Activated CD4-positive, CD25-positive, alpha-beta regulatory T cell treated with anti-CD3 and anti-CD28 coated beads, Interleukin-2, amount 50 U/mL, for 72 hours (primary cell): ENCODE measurements around the gene CAMKMT.
"Not testable (repeated sequence)": the region's sequence is repeated elsewhere in the genome, so short reads cannot be mapped to it uniquely, and the experiment has no call there.

Experiments used
- DNase-seq: peaks from one replicate; pipeline ENCODE4 v3.0.0; 2021

The CAMKMT gene

DNA sequence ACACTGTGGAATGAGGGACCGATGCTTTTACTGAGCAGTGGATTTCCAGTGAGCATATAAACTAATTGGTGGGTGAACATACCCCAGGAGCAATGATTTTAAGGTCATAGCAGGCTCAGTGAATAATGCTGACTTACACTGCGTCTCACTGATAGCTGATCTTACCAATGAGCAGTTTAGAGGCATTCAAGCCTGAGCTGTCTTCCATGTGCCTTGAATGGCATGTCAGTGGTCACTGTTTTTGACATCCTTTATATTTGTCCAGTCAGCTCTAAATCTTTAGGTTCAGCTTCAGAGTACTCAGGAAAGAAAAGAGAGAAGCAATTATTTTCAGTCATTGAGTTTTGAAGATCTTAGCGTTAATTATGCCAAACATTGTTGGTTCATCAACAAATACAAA, 88.3 kb downstream of the CAMKMT start:
- no peak for DNase-seq

DNA sequence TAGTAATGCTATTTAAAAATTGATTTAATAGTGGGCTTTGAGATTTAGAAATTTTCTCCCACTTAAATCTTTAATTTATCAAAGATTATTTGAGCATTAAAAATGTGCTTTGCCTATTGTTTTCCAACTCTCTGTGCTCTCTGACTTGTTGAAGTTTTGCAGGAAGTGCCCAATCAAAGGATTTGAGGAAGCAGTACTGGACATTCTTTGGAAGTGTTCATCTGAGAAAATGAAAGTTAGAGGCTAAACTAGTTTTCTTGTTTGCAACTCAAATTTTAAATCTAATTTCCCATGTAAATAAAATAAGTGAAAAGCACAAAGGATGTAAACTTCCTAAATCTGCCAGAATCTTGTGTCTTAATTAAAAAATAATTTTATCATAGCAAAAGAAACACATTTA, 89.1 kb downstream of the CAMKMT start:
- DNase-seq: no peak

DNA sequence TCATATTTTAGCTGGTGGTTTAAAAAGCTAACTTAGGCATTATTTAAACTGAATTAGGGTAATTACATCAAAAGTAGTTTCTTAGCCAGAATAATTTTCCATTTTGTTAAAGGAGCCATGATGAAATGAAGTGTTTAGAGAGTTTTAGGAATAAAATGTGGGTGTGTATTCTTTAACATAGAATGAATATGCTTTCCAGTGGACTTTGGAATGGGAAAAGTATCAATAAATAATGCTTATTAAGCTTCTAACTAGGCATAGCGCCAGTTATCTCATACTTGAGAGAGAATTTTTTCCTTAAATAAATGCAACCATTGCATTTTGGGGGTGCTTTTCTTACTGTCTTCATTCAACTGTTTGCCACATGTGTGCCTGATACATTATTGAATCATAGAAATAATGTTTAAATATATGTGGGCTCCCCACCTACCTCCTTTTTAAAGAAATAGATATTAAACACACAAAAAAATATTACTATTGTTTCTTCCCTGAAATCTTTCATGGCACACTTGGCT, 90.4 kb downstream of the CAMKMT start:
- no peak for DNase-seq

DNA sequence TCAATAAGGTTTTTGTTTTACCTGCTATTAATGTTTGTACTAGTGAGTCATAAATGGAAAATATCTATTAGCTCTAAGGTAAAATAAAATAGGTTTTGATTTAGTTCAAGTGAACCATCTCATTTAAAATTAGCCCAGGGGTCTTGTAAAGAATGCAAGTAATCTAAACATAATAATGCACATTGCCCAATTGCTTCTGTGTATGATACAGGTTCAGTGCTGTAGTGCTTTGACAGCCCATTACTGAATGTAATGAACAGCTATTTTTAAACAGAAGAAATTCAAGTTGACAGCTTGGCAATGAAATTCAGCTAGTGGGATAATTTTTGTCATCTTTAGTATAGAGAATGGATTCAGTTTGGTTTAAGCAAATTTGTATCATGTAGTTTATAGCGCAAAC, 91.5 kb downstream of the CAMKMT start:
- DNase-seq: no peak

DNA sequence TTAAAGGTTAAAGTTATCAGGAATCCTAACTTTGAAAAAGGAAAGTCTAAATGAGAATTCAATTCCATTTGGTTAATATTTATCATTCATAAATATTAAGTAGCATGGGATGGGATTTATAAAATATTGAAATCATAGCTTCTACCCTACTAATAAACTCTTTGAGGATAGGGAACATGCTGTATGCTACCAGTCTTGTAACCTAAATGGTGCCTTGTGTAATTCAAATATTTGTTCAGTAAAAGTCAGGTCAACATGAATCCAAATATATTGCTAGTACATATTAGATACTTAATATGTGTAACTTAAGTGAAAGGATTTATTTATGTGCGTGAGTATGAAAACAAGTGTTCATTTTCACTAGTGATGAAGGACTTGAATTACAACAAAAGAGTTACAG, 94.1 kb downstream of the CAMKMT start:
- no peak for DNase-seq

DNA sequence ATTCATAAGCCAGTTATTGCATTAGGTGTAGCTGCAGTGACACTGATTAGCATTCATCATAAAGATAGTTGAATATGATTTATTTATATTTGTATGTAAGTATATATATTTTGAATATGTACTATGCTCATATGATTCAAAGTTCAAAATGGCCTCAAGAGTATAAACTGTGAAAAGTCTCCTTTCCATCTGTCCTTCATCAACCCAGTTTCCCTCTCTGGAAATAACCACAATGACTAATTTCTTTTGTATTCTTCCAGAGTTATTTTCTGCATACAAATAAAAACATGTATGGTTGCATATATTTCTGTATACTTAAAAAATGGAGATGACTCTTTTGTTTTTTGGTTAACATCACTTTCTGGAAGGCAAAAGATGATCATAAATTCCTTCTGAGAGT, 95.2 kb downstream of the CAMKMT start:
- no peak for DNase-seq

DNA sequence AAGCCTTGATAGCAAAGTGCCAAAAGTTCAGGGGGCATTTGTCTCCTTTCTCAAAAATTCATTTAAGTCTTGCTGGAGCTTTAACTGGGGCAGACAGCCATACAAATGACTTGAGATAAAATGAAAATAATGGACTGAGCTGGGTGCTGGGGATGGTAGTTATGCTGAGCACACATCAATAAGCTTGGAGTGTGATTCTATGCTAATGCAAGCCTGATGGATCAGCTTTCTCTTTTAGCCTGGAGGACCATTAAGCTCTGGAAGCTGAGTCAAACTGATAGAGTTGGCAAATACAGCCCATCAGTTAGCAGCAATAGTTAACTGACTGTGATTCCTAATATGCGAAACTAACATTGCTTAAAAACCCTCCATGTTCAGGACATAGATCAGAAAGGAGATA, 98.0 kb downstream of the CAMKMT start:
- no peak for DNase-seq

DNA sequence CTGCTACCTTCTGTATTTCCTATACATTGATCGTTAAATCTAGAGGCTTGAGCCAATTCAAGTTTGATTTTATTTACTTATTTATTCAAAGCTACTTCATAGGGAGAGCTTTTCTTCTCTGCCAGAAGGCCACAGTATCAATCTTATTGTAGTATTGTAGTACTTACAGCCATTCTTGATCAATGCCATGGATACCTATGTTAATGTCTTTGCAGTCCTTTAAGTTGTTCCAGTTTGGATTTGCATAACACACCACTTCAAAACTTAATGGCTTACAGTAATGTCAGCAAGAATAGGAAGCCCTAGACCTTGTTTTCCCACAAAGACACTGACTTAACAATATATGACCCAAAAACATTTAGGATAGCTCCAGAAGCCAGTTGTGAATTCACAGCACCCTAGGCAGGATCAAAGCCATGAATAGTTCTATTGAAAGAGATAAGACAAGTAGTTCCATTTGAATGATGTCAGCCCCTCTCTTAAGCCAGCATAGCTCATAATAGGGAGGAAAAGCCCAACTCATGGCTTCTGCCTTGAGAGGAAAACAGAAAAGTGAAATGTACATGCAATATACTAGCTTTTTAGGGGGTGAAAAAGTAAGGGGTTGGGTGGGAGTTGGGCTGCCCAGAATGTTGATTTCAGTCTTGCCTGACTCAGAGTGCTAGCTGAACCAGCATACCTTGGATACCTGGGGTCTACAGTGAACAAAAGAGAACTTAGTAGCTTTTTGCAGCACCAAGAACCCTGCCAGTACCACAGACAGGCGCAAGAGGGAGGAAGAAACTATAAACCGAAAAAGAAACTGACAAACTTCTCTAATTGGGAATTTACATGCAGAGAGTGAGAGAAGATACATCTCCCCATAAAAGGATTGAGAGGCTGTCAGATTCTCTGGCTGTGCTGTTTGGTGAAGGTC, 101.4 kb downstream of the CAMKMT start:
- no peak for DNase-seq

DNA sequence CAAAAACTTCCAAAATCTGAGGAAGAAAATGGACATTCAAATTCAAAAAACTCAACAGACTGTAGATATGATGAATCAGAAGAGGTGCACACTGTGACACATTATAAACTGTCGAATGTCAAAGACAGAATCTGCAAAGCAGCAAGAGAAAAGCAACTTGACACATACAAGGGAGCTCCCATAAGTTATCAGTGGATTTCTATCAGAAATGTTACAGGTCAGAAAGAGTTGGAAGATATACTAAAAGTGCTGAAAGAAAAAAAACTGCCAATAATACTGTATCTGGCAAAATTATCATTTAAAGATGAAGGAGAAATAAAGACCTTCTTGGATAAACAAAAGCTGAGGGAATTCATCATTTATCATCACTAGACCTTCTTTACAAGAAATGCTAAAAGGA, 102.7 kb downstream of the CAMKMT start:
- DNase-seq: no peak

DNA sequence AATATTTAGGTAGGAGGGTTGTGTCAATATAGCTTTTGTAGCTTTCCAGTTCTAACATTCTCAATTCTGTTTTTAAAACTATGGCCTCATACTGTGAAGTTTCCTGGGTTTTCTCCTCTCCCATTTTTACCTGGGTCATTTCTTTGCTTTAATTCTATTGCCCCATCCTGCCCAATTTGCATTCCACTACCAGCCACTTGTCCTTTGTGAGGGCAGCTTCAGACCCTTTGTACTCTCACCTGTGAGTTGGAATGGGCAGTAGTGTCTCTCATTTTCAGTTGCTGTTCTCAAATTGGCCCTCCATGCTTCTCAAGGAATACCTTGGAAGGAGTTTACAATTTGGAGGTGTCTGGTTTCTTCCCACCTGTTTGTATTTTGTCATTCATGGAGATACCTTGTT, 108.4 kb downstream of the CAMKMT start:
- DNase-seq: no peak

DNA sequence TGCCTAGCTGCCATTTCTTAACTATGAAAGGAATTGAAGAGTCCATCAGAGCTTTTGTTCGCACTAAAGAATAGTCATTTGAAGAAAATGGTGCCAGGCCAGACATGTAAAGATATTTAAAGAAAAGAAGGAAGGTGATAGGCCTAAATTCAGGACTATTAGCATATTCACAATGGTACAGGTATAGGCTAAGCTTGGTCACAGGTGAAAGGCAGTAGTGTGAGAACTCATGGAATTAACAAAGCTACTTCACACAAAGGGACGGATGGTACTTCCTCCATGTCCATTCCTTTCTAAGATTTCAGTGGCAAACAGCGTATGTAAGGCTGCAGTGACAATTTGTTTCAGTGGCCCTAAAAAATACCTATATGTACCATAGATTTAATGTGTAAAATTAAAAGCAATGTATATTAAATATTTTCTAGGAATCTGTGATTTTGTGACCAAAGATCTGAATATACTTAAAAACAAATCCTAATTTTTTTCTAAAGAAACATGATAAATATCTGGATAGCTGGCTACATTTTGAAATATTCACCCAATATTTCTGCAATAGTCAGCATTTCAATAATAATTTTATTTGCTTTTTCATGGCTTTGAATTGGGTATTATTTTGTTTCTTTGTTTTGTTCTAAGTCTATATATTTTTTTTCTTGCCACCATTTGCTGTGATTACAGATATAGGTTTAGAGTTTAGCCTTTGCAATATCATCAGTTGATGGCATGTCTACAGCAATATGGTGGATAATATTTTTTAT, 116.1 kb downstream of the CAMKMT start:
- no peak for DNase-seq

DNA sequence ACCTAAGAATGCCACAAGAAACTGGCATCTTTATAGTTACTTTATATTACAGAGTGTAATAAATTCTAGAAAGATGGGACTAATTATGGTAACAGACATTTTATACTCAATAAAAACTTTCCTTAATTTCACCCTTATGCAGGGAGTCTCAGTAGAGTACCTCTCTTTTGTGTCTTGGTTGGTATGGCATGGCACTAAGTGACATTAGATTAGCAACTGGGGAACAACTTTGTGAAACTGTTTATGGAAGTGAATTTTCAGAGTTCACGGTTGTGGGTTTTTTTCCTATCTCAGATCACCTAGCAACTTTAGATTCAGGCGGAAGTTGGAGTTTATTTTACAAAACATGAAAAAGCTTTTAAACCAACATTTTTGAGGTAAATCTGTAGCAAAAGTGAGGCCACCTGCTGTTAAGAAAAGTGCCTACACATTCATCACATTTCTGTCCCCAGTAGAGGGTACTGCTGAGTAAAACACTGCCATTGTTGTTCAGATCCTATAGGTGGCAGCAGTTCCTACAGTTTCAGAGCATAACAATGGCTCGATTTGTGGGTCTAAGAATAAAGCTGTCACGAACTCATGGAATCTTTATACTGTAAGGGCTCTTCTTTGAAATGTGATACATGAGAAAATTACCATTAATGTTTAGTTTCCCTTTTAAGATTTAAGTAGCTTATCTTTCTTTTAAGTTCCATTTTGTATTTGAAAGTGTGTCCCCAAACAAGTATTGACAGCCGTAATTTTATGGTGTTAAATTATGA, 117.6 kb downstream of the CAMKMT start:
- DNase-seq: no peak

DNA sequence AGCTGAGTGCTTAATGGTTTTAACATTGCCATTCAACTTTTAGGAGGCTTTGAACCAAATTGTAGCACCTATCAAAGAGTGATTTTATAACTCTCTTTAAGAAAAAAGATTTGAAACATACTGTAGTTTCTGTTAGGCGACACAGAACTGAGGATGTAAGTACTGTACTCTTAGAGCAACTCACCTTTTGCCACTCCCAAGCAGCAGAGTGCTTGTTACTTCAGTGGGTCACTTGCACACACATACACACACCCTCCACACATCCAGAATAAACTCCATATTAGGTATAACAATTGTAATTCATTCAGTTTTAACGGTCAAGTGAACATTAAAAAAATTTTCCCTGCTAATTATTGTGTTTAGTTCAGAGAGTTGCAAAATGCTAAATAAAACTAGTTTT, 118.3 kb downstream of the CAMKMT start:
- no peak for DNase-seq

DNA sequence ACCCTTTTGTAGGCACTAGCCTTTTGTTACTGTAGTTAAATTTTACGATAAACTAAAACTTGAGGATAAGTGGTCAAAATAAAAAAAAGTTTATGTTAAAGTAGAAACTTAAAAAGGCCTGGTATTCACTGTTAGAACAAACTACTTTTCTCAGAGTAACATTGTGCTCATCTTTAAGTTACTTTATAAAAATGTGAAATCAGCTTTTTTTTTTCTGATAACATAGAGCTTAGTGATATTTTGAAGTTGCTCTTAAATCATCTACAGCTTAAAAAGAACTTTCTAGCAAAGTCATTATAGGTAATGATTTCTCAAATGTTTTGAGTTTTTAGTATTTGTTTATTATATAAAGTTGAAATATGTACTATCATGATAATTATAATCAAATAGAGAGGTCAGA, 125.3 kb downstream of the CAMKMT start:
- no peak for DNase-seq

DNA sequence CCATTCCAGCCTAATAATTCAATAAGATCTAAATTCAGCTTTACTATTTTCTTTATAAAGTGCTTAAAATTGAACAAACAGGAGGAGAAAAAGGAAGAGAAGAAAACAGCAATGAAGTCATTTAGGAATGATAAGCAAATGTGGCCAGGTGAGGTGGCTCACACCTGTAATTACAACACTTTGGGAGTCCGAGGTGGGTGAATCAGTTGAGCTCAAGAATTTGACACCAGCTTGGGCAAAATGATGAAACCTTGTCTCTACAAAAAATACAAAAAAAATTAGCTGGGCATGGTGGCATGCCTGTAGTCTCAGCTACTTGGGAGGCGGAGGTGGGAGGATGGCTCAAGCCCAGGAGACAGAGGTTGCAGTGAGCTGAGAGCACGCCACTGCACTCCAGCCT, 129.0 kb downstream of the CAMKMT start:
- DNase-seq: no peak

DNA sequence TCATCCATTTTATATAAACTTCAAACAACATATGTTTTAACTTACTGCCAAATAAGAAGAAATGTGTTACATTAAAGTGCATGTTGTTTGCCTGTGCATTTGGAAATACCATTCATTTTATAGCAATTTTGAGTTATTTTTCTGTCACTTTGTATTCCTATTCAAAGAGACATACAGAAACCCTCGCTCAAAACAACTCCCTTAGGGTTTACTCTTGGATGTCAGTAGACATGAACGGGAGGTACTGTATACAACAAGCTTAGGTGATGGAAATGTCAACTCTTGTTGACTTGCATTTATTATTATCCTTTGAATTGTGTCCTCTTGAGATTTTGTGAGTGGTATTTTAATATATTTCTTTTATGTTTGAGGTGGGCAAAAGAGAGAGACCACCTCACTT, 132.3 kb downstream of the CAMKMT start:
- DNase-seq: no peak

DNA sequence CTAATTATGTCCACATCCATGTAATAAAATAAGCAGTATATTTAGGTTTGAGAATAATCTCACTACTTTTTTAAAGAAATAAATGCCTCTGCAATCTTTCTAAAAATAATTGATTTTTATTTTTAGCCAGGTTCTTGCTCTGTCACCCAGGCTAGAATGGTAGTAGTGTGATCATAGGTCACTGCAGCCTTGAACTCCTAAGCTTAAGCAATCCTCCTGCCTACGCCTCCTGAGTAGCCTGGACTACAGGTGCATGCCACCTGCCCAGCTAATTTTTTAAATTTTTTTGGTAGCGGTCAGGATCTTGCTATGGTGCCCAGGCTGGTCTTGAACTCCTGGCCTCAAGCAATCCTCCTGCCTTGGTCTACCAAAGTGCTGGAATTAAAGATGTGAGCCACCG, 133.3 kb downstream of the CAMKMT start:
- DNase-seq: no peak

DNA sequence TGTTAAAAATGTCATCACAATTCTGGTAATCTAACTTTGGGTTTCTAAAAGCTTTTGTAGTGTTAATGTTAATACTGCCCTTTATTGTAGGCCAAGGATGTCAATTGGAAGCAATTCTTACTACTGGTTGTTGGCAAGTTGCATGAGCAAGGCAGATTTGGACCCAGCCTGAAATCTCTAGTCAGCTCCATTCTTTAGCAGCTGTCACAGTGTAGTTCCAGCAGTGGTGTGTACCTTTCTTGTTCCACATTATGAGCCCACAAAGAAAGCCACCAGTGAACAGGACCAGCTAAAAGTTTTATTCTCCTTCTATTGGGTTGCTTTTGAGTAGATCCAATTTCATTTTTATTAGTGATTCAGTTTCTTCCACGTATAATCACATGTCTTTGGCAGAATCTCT, 133.8 kb downstream of the CAMKMT start:
- no peak for DNase-seq

DNA sequence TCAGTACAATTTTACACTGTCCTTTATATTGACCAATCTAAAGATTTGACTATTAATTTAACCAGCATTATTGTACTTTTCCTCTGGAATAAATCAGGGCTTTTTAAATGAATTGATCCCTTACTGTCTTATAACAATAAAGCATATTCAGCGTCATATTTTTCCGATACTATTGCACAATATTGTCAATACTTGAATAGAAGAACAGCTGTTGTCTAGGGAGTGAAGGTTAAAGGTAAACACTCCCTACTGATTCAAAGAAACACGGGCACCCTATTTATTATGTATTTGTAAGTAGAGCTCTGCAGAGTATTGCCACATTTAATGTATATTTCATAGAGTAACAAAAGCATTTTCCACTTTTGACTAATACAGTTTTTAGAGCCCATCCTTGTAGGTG, 134.4 kb downstream of the CAMKMT start:
- DNase-seq: no peak

DNA sequence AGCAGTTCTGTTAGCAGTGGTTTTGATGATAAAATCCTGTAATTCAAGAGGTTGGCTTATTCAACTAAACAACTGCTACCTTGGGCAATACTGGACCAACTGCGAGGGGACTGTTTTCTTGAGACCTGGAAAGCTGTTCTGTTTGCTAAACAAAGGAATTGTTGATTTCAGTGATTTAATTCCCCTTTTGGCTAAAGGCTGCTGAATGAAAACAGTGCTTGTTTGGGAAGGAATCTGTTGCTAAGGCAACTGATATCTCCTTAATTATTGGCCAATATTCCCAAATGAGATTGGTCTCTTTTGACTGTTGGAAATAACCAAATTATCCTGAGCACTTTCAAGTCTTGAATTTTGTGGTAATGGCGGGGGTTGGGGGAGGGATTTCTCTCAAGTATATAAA, 136.8 kb downstream of the CAMKMT start:
- DNase-seq: no peak

DNA sequence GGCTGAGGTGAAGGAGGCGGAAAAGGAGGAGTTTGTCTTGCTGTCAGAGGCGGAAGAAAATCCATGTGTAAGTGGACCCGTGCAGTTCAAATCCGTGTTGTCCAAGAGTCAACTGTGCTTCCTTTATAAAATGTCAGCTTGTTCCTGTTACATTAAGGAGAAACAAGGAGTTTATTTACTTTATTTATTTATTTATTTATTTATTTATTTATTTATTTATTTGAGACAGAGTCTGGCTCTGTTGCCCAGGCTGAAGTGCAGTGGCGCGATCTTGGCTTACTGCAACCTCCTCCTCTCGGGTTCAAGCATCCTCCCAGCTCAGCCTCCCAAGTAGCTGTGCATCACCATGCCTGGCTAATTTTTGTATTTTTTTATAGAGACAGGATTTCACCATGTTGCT, 143.9 kb downstream of the CAMKMT start:
- not testable (repeated sequence) for DNase-seq

DNA sequence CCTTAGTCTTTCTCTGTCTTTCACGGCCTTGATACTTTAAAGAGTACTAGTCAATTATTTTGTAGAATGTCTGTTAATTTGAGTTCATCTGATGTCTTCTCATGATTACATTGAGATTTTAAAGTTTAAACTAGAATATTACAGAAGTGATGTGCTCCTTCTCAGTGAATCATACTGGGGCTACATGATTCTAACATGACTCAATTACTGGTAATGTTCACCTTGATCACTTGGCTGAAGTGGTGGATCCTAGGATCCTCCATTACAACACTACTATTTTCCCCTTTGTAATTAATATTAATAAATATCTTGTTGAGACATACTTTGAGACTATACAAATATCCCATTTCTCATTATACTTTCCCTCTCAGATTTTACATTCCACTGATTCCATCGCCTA, 148.5 kb downstream of the CAMKMT start:
- DNase-seq: no peak

DNA sequence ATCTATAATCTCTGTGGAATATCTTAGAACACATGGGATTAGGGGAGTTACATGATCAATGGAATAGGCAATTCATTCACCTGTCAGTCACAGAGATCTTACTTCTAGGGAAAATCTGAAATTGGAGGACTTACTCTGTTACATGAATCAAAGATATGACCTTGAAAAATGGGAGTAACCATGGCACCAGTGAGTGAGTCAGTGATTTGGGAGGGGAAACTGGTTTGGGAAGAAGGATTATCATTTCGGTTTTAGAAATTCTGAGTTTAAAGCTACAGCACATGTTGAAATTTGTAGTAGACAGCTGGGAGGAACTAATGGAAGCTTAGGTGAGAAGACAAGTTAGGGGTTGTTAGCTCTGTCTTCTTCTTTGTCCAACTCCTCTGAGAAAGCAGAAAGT, 153.7 kb downstream of the CAMKMT start:
- DNase-seq: no peak
